GM13977 (cell line): ENCODE data around the gene EIF4A2.

Experiments
- DNase-seq: peaks from one replicate; pipeline ENCODE4 v3.0.0; 2012; ENCODE audit warnings: low spot score
- CTCF ChIP-seq: IDR thresholded peaks from 2 replicates; pipeline ENCODE4 v1.5.1; 2012; ENCODE audit warnings: mild to moderate bottlenecking, control low read depth; ENCODE audit not compliant: insufficient read depth; ENCODE audit errors: extremely low read depth, missing control alignments
- in situ Hi-C: fragments of 300-500 bp; cut with MboI; formaldehyde crosslinking; loops from one replicate; pipeline ENCODE4 v1.12.0; 2022; ENCODE audit warnings: low sequenced_read_pairs, low pct_unique_long_range_greater_than_20kb, mixed read lengths, inconsistent platforms; ENCODE audit not compliant: unreplicated experiment

The EIF4A2 gene

GRCh38 chr3:186825294-186825821 is 42.0 kb downstream of the EIF4A2 start:
- no peak for DNase-seq
- in situ Hi-C loops, result no loop called here
- no peak for TF ChIP-seq CTCF

- in situ Hi-C loops, result no loop called here
- no peak for DNase-seq
These were observed 42.6 kb downstream of the EIF4A2 start for GRCh38 chr3:186825872-186826409.

DNA sequence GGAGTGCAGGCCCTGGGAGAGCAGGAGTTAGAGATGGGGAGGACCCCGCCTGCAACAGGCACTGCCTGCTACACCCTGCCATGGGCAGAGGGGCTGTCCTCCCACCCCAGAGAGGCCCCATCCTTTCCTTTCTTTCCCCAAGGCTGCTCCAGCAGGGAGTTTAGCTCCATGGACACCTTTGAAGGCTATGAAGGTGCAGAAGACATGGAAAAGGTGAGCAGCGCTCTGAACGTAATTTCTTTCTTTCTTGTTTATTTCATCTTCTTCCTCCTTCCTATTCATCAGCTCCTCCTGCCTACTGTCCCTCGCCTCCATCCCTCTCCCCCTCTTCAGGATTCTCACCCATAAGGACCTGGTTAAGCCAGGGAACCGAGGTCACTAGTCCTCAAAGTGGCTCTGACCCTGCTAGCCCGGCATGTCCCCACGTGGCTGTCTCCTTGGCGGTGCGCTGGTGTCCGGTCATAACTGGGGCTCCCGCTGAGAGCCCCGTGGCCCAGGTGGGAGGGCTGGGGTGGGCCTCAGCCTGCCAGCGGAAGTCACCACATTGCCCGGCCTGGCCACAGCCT is 43.1 kb downstream of the EIF4A2 start:
- TF ChIP-seq CTCF, result no peak
- no peak for DNase-seq
- in situ Hi-C loops, result no loop called here

More at GRCh38 chr3:186825872-186826409, 42.6 kb downstream of the EIF4A2 start:
- TF ChIP-seq CTCF, result no peak

- in situ Hi-C loops, result no loop called here
- DNase-seq, result peak; percentile 99
- no peak for TF ChIP-seq CTCF
These were observed 43.8 kb downstream of the EIF4A2 start for GRCh38 chr3:186826976-186827857.

DNA sequence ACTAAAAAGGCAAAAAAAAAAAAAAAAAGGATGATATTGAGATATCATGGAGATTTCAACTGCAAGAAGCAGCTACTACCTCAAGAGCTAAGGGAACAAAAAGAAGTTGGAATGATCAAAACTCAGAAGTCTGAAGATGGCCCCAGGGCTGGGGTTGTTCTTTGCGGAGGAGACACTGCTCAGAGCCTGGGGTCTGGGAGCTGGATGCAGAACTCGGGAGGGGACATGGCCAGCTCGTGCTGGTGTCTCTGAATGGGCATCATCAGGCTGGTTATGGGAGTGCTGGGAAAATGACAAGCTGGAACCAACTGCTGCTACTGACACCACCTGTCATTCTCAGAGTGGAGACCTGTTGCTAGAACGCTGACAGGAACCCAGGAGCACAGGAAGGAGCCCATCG is 45.0 kb downstream of the EIF4A2 start:
- in situ Hi-C loops, result no loop called here
- no peak for DNase-seq
- no peak for TF ChIP-seq CTCF

- in situ Hi-C loops, result no loop called here
- no peak for TF ChIP-seq CTCF
- DNase-seq, result no peak
These were observed 48.4 kb downstream of the EIF4A2 start for GRCh38 chr3:186831798-186832197.
